ENCODE results near the gene GRM1.

DNA sequence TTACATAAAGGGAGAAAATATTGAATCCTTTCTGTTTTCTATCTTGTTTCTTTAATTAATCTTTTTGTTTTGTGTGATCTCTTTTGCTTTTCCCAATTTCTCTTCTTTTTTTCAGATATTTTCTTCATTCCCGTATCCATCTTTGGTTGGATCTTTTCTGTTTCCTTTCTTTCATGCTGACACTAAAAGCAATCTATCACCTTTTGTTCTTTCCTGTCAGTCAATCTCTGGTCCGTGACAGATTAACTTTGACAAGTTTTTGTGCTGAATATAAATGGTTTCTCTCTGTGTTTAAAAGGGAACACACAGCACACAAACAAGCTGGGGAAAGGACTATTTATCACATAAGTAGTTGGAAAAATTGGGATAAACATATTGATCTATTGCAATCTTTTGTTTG, 162.8 kb downstream of the GRM1 start:
- TF ChIP-seq, protein P1, sequence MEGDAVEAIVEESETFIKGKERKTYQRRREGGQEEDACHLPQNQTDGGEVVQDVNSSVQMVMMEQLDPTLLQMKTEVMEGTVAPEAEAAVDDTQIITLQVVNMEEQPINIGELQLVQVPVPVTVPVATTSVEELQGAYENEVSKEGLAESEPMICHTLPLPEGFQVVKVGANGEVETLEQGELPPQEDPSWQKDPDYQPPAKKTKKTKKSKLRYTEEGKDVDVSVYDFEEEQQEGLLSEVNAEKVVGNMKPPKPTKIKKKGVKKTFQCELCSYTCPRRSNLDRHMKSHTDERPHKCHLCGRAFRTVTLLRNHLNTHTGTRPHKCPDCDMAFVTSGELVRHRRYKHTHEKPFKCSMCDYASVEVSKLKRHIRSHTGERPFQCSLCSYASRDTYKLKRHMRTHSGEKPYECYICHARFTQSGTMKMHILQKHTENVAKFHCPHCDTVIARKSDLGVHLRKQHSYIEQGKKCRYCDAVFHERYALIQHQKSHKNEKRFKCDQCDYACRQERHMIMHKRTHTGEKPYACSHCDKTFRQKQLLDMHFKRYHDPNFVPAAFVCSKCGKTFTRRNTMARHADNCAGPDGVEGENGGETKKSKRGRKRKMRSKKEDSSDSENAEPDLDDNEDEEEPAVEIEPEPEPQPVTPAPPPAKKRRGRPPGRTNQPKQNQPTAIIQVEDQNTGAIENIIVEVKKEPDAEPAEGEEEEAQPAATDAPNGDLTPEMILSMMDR (IDR thresholded peaks at IDR 0.05; ENCODE audit: low read length) = no peak
- no peak for TF ChIP-seq EZH2 (IDR thresholded peaks at IDR 0.05; ENCODE audit: borderline replicate concordance, low read length)
